ENCODE data around the gene ARHGAP27.

The ARHGAP27 gene

GRCh38 chr17:45431531-45432404 is 902 bp downstream of the ARHGAP27 start:
- peak overlapping the region; percentile 49 for H3K4me3 ChIP-seq (ENCODE audit: low read length)
- DNase-seq (ENCODE audit: low read depth, low spot score), result no peak

GRCh38 chr17:45430738-45431530 is 1.7 kb downstream of the ARHGAP27 start:
- no peak for DNase-seq (ENCODE audit: low read depth, low spot score)

GRCh38 chr17:45430006-45430737 is 2.5 kb downstream of the ARHGAP27 start:
- no peak overlapping the region for H3K4me3 ChIP-seq (ENCODE audit: low read length)
- DNase-seq (ENCODE audit: low read depth, low spot score), result no peak

More at GRCh38 chr17:45430738-45431530, 1.7 kb downstream of the ARHGAP27 start:
- H3K4me3 ChIP-seq (ENCODE audit: low read length), result no peak overlapping the region

GRCh38 chr17:45429339-45430005 is 3.2 kb downstream of the ARHGAP27 start:
- H3K4me3 ChIP-seq (ENCODE audit: low read length), result no peak overlapping the region
- no peak for DNase-seq (ENCODE audit: low read depth, low spot score)

GRCh38 chr17:45428931-45429338 is 3.7 kb downstream of the ARHGAP27 start:
- H3K4me3 ChIP-seq (ENCODE audit: low read length), result no peak overlapping the region
- no peak for DNase-seq (ENCODE audit: low read depth, low spot score)

GRCh38 chr17:45428050-45428617 is 4.5 kb downstream of the ARHGAP27 start:
- no peak for DNase-seq (ENCODE audit: low read depth, low spot score)
- H3K4me3 ChIP-seq (ENCODE audit: low read length), result no peak overlapping the region

- no peak overlapping the region for H3K4me3 ChIP-seq (ENCODE audit: low read length)
- no peak for DNase-seq (ENCODE audit: low read depth, low spot score)
These were observed 5.4 kb downstream of the ARHGAP27 start for GRCh38 chr17:45427181-45427835.

- no peak for DNase-seq (ENCODE audit: low read depth, low spot score)
- no peak overlapping the region for H3K4me3 ChIP-seq (ENCODE audit: low read length)
These were observed 6.1 kb downstream of the ARHGAP27 start for GRCh38 chr17:45426561-45426960.

- H3K4me3 ChIP-seq (ENCODE audit: low read length), result no peak overlapping the region
- no peak for DNase-seq (ENCODE audit: low read depth, low spot score)
These were observed 6.7 kb downstream of the ARHGAP27 start for GRCh38 chr17:45425984-45426413.

GRCh38 chr17:45425125-45425983 is 7.3 kb downstream of the ARHGAP27 start:
- H3K4me3 ChIP-seq (ENCODE audit: low read length), result no peak overlapping the region
- no peak for DNase-seq (ENCODE audit: low read depth, low spot score)

GRCh38 chr17:45424769-45425124 is 7.9 kb downstream of the ARHGAP27 start:
- H3K4me3 ChIP-seq (ENCODE audit: low read length), result no peak overlapping the region
- DNase-seq (ENCODE audit: low read depth, low spot score), result no peak

- no peak for DNase-seq (ENCODE audit: low read depth, low spot score)
- no peak overlapping the region for H3K4me3 ChIP-seq (ENCODE audit: low read length)
These were observed 8.7 kb downstream of the ARHGAP27 start for GRCh38 chr17:45423975-45424335.

- no peak overlapping the region for H3K4me3 ChIP-seq (ENCODE audit: low read length)
- DNase-seq (ENCODE audit: low read depth, low spot score), result no peak
These were observed 9.2 kb downstream of the ARHGAP27 start for GRCh38 chr17:45423304-45423974.

GRCh38 chr17:45414990-45415881 is 17.4 kb downstream of the ARHGAP27 start:
- DNase-seq (ENCODE audit: low read depth, low spot score), result no peak
- no peak overlapping the region for H3K4me3 ChIP-seq (ENCODE audit: low read length)

GRCh38 chr17:45413498-45413923 is 19.2 kb downstream of the ARHGAP27 start:
- H3K4me3 ChIP-seq (ENCODE audit: low read length), result no peak overlapping the region
- no peak for DNase-seq (ENCODE audit: low read depth, low spot score)
